Stimulated activated CD8-positive, alpha-beta memory T cell treated with anti-CD3 and anti-CD28 coated beads, Interleukin-7, amount 100 ng/mL, for 24 hours (primary cell): Measurements from ENCODE around the gene CCDC188.

Source experiments
- DNase-seq: peaks from one replicate; pipeline ENCODE4 v3.0.0-alpha.2; 2020; ENCODE audit warnings: low read depth

CCDC188 gene

DNA sequence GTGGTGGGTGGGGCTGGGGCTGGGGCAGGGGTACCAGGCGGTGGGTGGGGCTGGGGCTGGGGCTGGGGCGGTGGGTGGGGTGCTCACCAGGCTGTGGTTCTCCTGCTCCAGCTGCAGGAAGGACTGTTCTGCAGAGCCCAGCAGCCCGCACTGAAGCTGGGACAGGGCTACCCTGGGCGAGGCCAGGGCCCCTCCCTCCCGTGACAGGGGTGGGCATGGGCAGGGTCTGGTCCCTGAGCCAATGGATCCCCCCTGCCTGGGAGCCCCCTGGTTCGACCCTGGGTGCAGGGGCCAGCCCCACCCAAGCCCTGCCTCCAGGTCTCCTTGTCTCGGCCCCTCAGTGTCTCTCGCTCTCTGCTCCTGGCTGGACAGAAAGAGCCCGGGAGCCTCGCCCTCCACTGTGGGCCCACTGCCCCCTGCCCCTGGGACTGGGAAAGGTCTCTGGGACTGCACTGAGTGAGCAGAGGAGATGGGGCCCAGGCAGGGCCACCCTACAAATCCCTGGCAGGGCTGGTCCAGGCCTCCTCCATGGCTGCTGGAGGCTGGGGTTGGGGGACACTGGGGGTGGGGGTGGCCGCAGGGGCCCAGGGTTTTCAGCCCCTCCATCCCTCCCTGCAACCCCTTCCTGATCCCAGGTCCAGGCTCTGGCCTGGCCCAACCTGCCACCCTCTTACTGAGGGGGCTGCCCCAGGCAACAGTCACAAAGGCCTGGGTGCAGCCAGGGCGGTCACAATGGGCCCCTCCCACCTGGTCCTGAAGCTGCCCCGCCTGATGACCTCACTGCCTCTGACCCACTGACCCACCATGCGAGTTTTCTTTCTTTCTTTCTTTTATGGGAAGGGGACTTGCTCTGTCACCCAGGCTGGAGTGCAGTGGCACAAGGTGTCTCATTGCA, at the start of gene CCDC188:
Gene CCDC188 (minus strand): TSS at position 675 of the 895 bp plus-strand sequence. CDS start 69 bp downstream, at position 606.
- DNase-seq = no peak

DNA sequence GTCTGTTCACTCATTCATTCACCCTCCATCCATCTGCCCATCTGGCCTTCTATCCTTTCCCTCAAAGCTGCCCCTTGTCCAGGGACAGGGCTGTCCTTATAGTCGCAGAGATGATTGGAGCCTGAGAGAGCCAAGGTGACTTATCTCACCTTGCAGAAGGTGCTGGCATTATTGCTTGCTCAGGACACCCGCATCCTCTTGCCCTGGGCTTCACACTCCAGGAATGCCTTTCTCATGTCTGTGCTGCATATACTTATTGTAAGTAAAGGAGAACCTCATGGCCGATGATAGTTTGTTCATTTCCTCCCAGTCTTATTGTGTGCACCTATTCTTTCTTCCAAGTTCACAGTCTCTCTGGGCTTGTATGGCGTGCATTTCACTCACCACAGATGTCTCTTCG, 49.1 kb upstream of the CCDC188 start:
- no peak for DNase-seq

DNA sequence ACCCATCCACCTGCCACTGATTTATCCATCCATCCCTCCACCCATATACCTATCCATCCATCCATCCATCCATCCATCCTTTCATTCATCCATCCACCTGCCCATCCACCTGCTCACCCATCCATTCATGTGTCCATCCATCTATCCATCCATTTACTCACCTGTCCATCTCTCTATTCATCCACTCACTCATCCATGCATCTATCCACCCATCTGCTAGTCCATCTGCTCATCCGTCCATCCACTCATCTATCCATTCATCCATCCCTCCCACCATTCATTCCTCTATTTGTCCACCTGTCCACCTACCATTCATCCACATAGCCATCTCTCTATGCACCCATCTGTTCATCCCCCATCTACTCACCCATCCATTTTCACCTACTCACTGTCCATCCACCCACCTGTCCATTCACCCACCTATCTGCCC, 48.6 kb upstream of the CCDC188 start:
- DNase-seq = no peak

DNA sequence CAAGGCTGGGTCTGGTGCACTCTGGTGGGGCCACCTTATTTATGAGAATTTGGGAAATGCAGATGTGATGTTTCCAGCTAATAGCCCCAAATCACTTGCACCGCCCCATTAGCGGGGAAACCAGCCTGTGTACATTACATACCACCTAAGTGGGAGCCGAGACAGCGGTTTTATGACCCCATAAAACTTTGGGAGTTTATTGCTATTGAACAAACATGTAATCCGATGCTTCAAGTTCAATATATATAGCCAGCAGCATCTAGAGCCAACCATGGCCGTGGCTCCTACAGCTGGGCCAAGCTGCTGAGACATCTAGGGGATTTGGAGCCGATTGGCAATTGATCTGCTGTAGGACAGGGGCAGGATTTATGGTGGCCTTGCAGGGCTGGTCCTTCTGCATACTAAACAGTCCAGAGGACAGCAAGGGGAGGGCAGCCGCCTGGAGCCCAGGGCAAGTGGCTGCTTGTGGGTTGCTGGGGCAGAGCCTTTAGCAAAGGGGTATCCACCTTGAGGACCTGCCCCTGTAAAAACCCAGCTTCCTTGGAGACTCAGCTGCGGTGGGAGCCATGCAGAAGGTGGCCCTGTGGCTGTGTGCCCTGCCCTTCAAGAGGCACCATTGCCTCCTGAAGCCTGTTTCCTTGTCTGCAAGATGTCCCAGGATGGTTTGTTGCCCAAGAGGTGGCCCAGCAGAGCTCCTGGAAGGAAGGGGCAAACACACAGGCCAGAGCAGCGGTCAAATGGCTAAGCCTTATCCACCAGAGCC, 47.9 kb upstream of the CCDC188 start:
- no peak for DNase-seq

DNA sequence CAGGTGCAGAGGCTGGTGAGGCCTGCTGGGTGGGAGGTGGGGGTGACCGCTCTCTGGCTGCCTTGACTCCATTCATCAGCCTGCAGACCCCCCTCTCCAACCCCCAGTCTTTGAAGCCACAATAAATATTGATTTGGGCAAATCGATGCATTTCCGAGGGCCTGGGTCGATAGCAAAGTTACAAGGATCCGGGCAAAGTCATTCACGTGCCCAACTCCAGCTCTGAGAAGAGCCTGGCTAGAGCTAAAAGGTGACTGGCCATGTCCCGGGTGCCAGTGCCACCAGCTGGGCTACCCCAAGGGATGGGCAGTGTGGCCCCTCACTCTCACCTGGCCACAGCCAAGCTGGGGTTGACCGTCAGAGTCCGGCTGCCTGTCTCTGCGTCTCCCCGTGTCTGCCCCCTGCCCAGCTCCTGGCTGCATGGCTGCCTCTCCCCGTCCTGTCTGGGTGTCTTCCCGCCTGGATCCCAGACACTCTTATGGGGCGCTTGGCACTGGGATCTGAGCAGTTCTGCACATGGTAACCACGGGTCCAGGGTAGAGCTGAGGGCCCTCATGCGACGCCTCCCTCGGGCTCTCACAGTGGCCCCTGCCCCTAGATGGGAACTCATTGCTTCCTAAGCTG, 46.7 kb upstream of the CCDC188 start:
- DNase-seq = no peak

DNA sequence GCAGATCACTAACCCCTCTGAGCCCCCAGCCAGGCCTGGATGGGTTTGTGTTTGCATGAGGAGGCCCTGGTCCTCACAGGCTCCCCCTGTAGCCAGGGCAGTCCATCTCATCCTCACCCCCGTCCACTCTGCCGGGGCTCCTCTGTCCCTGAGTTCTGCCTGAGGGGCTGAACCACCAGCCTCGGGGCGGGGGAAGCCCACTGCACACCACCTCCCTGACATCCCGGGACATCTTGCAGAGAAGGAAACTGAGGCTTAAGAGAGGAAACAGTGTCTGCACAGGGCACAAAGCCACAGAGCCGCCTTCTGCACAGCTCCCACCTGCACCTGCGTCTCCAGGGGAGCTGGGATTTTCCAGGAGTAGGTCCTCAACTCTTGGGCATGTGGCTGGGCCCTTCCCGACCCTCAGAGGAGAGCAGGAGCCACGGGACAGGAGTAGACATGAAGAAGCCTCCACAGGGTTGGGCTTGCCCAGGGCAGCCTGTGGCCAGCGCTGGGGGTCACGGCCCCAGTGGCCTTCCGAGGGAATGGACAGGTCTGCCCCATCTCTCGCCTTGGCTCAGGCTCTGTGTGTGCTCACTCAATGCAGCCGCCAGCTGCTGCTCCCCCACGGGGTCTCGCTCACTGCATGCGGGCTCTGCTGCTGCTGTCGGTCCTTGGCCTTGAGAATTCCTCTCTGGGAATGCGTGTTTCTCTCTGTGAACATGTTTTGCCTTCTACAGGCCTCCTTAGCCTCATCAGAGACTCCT, 45.4 kb upstream of the CCDC188 start:
- no peak for DNase-seq

DNA sequence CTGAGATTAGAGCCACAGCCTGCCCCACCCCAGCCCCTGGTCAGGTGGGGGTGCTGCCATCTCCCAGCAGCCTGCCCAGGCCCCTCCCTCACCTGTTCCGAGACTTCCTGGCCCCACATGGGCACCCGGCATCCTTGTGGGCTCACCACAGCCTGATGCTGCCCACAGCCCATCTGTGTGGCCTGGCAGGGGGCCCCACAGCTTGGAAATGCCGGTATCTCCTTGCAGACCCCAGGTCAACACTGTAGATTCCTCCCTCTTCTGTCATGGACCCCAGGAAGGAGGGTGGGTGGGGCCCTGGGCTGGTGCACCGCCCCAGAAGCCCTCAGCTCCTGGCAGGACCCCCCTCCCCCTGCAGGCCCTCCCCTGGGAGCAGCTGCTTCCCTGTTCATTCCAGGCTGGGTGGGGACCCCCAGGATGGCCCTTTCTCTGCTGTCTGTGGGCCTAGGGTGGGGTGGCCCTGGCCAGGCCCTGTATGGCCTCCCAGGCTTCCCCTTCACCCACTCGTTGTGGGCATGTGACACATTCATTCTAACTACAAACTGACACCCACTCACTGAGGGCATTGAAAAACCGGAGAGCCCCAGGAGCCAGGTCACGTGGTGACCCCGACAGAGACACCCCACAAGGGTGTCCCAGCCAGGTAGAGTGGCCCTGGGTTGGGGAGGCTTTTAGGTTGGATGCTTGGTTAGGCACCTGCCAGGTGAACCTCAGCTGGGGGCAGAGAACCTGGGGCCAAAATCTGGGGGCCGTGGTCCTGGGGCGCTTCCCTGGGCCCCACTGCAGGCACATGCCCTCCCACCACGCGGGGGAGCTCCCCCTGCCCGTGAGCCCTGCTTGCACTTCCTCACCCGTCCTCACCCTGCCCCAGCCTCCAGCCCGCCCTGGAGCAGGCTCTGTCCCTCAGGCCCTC, 44.1 kb upstream of the CCDC188 start:
- no peak for DNase-seq

DNA sequence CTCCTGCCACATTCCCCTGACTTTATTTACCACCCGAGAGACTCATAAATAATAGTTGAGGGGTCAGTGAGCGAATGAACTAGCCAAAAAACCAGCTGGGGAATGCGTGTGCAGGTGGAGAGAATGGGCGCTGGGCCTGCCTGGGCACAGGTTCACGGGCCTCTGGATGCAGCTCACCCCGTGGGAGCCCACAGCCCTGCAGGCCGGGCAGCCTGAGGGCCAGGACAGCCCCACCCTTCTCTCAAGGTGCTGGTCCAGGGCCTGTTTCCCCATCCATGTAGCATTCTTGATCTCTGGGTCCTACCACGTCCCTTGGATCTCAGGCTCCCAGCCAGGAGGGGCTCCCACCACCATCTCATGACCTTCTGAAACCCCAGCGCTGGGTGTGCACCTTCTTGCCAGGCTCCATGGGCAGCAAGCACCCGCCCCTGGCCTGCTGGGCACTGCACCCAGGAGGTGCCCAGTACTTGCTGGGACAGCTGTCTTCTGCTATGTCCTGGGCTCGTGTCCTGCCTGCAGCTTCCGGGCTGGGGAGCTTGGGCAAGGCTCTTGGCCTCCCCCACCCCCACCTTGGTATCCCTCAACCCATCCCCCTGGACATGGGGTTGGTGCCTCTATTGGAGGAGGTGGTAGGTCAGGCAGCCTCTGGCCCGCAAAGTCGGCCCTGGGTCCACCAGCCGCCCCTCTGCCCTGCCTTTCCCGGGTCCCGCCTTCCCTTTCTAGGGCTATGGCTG, 43.1 kb upstream of the CCDC188 start:
- DNase-seq = no peak

DNA sequence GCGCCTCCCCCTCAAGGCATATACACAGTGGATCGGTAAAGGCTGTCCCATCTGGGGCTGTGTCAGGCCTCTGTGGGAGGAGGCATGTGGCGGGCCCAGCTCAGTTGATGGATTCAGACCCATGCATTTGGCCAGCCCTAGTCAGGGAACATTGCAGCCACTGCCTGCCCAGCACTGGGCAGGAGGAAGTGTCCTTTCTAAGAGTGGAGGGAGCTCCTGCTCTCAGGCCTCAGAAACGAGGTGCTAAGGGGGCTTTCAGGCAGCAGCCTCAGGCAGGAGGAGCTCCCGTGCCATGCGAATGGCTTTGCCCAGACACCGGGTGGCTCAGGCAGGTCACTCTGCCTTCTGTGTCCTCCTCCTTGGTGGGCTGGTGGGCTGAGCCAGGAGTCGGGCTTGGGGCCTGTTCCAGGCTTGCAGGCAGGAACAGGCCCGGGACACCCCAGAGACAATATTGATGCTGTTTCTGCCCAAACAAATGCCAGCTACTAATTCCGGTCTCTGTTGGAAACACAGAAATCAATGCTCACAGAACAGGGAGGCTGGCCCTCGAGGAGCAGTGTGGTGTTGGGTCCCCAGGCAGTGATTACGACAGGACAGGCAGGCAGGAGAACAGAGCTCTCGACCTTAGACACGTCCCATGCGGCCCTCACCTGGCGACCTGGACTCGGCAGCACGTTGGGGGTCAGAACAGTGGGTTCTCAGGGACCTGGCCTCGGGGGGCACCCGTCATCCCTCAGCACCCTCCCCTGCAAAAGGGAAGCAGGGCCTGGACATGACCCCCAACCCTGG, 42.3 kb upstream of the CCDC188 start:
- no peak for DNase-seq

DNA sequence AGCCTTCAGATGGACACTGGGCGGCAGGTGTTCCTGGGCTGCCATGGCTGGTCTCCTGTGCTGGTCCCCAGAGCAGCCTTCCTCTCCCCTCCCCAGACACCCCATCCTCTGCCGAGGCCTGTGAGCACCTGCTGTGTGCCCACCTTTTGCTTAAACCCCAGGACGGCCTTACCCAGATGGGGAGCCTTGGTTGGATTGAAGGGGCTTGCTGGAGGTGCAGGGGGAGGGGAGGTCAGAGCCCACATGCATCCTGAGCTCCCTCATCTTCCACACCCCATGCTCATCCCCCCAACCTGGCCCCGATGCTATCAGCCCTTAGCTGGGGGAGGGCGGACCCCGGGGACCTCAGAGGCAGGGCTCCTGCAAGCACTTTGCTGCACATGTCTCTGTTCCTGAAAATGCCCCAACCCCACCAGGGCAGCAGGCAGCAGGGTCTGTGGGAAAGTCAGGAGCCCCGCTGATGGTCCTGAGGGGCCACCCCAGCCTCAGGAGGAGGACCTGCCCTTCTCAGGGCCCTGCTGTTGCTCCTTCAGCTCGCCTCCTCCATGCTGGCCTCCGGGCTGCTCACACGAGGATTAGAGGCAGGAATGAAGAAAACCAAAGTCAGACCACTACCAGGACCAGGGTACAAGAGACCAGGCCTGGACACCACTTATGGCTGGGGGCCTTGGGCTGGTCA, 41.6 kb upstream of the CCDC188 start:
- no peak for DNase-seq

DNA sequence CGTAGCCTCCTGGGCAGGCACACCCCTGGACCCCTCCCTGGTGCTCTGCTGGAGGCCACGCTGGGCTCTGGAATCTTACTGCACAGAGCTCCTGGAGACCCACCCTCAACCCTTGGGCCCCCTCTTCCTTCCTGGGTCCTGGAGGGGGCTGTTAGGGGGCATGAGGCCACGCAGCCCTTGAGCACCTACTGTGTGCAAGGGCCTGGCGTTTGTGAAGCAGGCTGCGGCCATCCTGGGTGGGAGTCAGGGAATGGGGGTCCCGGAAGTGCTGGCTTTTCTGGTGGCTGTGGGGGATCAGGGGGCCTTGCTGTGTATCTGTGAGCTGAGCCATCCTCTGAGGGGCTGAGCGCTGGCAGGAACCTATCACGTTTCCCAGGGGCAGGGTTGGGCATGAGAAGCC, 40.9 kb upstream of the CCDC188 start:
- no peak for DNase-seq

DNA sequence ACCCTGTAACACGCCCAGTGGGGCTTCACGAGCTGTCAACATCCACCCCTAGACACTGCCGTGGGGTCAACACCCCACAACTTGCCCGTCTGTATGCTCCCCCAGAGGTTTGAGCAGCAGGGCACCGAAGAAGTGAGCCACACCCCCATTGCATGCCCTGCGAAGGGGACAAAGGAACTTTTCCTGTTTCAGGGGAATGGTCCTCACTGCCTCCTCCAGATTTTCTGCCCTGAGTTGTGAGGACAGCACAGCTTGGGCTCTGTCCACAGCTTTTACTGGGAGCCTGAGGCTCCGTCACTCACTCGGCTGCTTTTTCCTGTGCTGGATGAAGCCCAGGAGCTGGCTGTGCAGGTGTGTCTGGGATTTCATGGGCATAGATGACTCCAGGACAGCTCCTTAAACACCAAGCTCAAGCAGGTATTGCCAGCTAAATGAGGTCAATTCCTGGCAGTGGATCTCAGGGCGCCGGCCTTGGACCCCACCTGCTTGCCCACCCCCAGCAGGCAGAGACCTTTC, 40.2 kb upstream of the CCDC188 start:
- DNase-seq = no peak

DNA sequence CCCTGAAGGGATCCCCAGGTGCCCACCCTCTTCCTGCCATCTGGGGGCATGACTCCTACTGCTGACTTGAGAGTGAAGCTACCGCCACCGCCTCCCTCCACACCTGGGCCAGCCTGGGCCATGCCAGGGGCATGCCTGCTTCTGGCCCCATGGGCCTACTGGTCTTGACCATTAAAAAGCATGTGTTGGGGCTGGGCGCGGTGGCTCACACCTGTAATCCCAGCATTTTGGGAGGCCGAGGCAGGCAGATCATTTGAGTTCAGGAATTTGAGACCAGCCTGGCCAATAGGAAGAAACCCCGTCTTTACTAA, 37.7 kb upstream of the CCDC188 start:
- DNase-seq = no peak

DNA sequence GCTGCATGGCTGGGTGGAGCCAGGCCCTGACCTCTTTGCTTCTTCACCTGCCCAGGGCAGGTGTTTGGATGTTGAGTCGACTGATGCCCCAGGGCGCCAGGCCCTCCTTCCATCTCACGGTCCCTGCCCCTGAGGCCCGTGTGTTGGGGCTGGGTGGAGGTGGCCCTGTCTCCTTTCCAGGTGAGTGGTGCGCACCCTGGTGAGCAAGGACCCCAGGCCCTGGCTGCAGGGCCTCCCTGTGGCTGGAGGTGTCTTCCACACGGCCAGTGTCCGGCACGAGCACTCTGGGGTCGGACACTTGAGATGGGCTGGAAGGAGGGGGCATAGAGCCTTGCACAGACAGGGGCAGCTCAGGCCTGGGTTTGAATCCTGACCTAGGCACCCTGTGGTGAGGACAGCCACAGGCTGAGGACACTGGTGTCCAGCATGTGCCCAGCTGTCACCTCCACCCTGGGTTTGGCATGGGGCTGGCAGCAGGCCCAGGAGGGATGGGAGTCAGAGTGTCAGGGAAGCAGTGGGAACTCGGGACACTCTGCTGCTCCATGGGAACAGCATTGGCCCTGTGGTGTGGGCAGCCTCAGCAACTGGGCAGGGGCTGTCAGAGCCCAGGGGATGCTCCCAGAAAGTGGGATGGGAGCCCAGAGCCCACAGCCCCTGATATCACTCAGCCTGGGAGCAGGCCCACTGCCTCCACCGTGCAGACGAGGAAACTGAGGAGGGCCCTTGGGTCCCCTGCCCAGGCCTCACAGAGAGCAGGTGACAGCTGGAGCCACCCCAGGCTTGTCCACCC, 37.1 kb upstream of the CCDC188 start:
- no peak for DNase-seq

DNA sequence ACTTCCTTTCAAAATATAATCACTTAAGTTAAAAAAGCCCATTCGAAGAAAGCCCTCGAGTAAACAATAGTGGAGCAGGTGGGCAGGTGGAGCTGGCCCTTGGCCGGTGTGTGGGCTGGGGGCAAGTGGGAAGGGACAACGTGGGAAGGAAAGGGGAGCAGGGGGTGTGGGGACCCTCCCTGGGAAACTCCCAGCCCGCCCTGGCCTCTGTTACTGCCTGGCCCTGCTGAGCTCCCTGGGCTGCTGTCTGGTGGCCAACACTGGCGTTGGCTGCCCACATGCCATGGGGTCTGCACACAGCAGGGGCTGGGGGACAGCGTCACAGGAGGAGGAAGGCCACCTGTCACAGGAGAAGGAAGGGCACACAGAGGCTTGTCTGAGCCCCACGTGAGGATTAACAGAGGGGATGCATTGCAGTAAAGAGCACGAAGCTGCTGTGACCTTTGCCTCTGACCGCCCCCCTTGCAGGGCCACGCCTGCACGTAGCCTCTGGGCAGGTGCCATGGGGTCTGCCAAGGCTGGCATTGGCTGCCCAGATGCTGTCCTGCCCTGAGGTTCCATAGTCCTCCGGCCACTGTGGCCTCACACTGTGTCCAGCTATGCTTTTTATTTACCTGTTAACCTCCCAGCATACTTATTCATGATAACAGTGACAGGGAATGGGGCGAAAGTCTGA, 36.2 kb upstream of the CCDC188 start:
- DNase-seq = no peak

DNA sequence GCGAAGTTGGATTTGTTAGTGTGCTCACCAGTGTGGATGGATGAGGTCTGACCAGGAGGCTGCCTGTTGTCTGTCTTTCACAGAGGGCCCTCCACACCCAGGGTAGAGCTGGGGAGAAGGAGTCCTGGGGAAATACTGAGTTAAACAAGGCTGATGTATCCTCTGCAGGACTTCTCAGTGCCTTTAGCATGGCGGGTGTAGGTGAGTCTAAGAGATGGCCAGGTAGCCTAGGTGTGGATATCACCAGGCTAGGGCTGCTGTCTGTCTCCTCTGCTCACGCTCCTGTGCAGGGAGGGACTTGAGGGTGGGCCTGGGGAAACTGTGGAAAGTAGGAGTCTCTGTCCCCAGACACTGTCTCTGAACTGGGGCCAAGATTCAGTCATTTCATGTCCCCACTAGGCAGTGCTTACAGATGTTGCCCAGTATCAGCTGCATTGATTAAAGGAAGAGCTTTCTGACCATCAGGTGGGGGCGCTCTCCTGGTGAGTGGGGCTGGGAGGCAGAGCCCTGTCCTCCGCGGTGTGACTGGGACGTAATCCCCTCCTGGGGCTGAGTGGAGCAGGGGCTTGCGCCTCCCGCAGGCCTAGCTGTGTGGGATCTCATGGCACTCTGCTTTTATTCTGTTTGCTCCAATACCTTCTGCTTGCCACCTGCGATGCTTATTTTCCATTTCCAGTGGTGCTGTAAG, 35.5 kb upstream of the CCDC188 start:
- DNase-seq = no peak

DNA sequence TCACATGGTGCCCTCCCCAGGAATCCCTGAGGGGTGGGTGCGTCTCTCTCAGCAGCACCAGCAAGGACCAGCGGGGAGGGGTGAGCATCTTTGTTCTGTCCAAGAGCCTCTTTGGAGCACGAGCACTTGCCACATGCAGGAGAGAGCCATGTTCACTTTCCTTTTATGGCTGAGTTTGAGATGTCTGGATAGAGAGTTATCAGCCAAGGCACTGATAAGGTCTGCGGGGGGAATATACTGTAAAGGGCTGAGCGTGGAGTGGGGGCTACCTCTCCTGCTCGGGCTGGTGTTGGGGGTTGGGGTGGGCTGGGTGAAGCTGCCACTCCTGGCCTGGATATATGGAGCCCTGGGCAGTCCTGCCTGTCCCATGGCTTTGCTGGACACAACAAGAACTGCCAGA, 34.9 kb upstream of the CCDC188 start:
- DNase-seq = no peak
